IMR-90 (cell line): Measurements from ENCODE around the gene CCDC83. TPM values are rescaled to one million over a fixed set of nuclear protein-coding genes. Genes with fewer than 3 reads are reported as not detected.
A peak's percentile ranks its signal among the peaks of the same experiment; 100 is the strongest.

Source experiments
- ATAC-seq: fragments of 200-7000 bp; cut with Tn5 transposase; 2 replicates; pipeline ENCODE4 v1.9.1; 2020; ENCODE audit warnings: low read depth, mild to moderate bottlenecking, moderate library complexity
- BruUV-seq: library from RNA; stranded (reverse); fragments of 400-500 nt; replicated peaks from 2 replicates; lab custom pipeline; 2021; lab: Mats Ljungman, UMichigan
- CTCF ChIA-PET: fragments of 300-600 bp; formaldehyde crosslinking; extraction: SDS; loops from one replicate; lab custom pipeline; 2021; ENCODE audit warnings: antibody characterized with exemption; lab: Yijun Ruan, JAX
- POLR2A ChIA-PET: fragments of 300-600 bp; sonication (Branson Sonifier 250); formaldehyde crosslinking; loops from one replicate; lab custom pipeline; 2022; ENCODE audit warnings: antibody characterized with exemption; ENCODE audit not compliant: unreplicated experiment; lab: Charles Lee
- DNase-seq: peaks from one replicate; pipeline ENCODE4 v3.0.0; 2013
- H2AFZ ChIP-seq: replicated peaks from 2 replicates; pipeline ENCODE3; 2013; ENCODE audit warnings: low read length, mild to moderate bottlenecking; ENCODE audit not compliant: poor library complexity
- H2AK5ac ChIP-seq: 2 replicates; pipeline ENCODE4 v1.6.1; 2013; ENCODE audit warnings: low read depth, low read length, inconsistent platforms
- H2AK9ac ChIP-seq: replicated peaks from 2 replicates; pipeline ENCODE3; 2013; ENCODE audit warnings: mild to moderate bottlenecking, low read depth, low read length, moderate library complexity; ENCODE audit not compliant: poor library complexity
- H2BK120ac ChIP-seq: 2 replicates; pipeline ENCODE4 v1.6.1; 2013; ENCODE audit warnings: low read depth, low read length, inconsistent platforms
- H2BK15ac ChIP-seq: 3 replicates; pipeline ENCODE4 v1.6.1; 2013; ENCODE audit warnings: low read depth, low read length, inconsistent platforms
- H2BK20ac ChIP-seq: 2 replicates; pipeline ENCODE4 v1.6.1; 2013; ENCODE audit warnings: low read depth, mild to moderate bottlenecking, inconsistent platforms, low read length, moderate library complexity
- H2BK5ac ChIP-seq: 2 replicates; pipeline ENCODE4 v1.6.1; 2013; ENCODE audit warnings: mild to moderate bottlenecking, low read depth, low read length, inconsistent platforms; ENCODE audit not compliant: poor library complexity, severe bottlenecking
- H3K14ac ChIP-seq: replicated peaks from 2 replicates; pipeline ENCODE4 v1.6.1; 2013; ENCODE audit warnings: low read depth, low read length, inconsistent platforms
- H3K18ac ChIP-seq: 2 replicates; pipeline ENCODE4 v1.6.1; 2013; ENCODE audit warnings: low read depth, low read length, control low read depth
- H3K23ac ChIP-seq: 2 replicates; pipeline ENCODE4 v1.6.1; 2013; ENCODE audit warnings: low read depth, low read length, inconsistent platforms
- H3K27ac ChIP-seq: 2 replicates; pipeline ENCODE4 v1.5.1; 2013; ENCODE audit warnings: mild to moderate bottlenecking, control low read depth, low read length; ENCODE audit not compliant: insufficient read depth
- H3K27me3 ChIP-seq: 2 replicates; pipeline ENCODE4 v1.6.1; 2013; ENCODE audit warnings: low read length; ENCODE audit not compliant: control insufficient read depth, insufficient read depth
- H3K36me3 ChIP-seq: 2 replicates; pipeline ENCODE4 v1.6.1; 2013; ENCODE audit warnings: low read length, mixed read lengths; ENCODE audit not compliant: control insufficient read depth, insufficient read depth
- H3K4ac ChIP-seq: 2 replicates; pipeline ENCODE4 v1.6.1; 2013; ENCODE audit warnings: low read depth, low read length, inconsistent platforms
- H3K4me1 ChIP-seq: 2 replicates; pipeline ENCODE4 v1.6.1; 2013; ENCODE audit warnings: low read length, mixed read lengths; ENCODE audit not compliant: control insufficient read depth, insufficient read depth
- H3K4me2 ChIP-seq: 2 replicates; pipeline ENCODE4 v1.6.1; 2013; ENCODE audit warnings: low read depth, mild to moderate bottlenecking, control low read depth, low read length, moderate library complexity
- H3K4me3 ChIP-seq: 2 replicates; pipeline ENCODE4 v1.5.1; 2013; ENCODE audit warnings: low read depth, mild to moderate bottlenecking, control low read depth, low read length, moderate library complexity; ENCODE audit not compliant: insufficient read depth
- H3K56ac ChIP-seq: 2 replicates; pipeline ENCODE4 v1.6.1; 2013; ENCODE audit warnings: low read length, inconsistent platforms; ENCODE audit not compliant: insufficient read depth; ENCODE audit errors: extremely low read depth
- H3K79me1 ChIP-seq, 2 experiments: 2 replicates each; pipeline ENCODE4 v1.6.1; 2013; ENCODE audit warnings: low read length in 2 of 2, inconsistent platforms in 1 of 2, low read depth in 1 of 2
- H3K9ac ChIP-seq: 2 replicates; pipeline ENCODE4 v1.6.1; 2013; ENCODE audit warnings: low read depth, low read length, control low read depth
- H3K9me1 ChIP-seq: 2 replicates; pipeline ENCODE4 v1.6.1; 2013; ENCODE audit warnings: low read length, inconsistent platforms; ENCODE audit not compliant: insufficient read depth
- H3K9me3 ChIP-seq: 2 replicates; pipeline ENCODE4 v1.6.1; 2013; ENCODE audit warnings: low read length; ENCODE audit not compliant: control insufficient read depth, insufficient read depth
- H4K20me1 ChIP-seq: 2 replicates; pipeline ENCODE4 v1.6.1; 2013; ENCODE audit warnings: low read length, inconsistent platforms; ENCODE audit not compliant: insufficient read depth
- H4K5ac ChIP-seq: 2 replicates; pipeline ENCODE4 v1.6.1; 2013; ENCODE audit warnings: mild to moderate bottlenecking, low read depth, low read length, control low read depth
- H4K8ac ChIP-seq, 2 experiments: 2 replicates each; pipeline ENCODE4 v1.6.1; 2013; ENCODE audit warnings: low read depth in 2 of 2, low read length in 2 of 2, control low read depth in 1 of 2, inconsistent platforms in 1 of 2
- H4K91ac ChIP-seq: 2 replicates; pipeline ENCODE4 v1.6.1; 2013; ENCODE audit warnings: low read depth, low read length, inconsistent platforms; ENCODE audit not compliant: insufficient read depth
- BHLHE40 ChIP-seq: fragments of 150-350 bp; IDR thresholded peaks from 2 replicates; pipeline ENCODE4 v1.6.1; 2016; ENCODE audit warnings: mild to moderate bottlenecking, low read depth, low read length
- CEBPB ChIP-seq: IDR thresholded peaks from 2 replicates; pipeline ENCODE4 v1.6.1; 2012; ENCODE audit warnings: low read depth, low read length, improper control_type of control experiment
- CHD1 ChIP-seq: IDR thresholded peaks from 2 replicates; pipeline ENCODE4 v1.6.1; 2012; ENCODE audit warnings: low read depth, low read length, improper control_type of control experiment
- CTCF ChIP-seq: conservative IDR thresholded peaks from 2 replicates; pipeline ENCODE4 v1.5.1; 2012; ENCODE audit warnings: mild to moderate bottlenecking, low read depth, low read length, improper control_type of control experiment
- FOS ChIP-seq: fragments of 150-350 bp; IDR thresholded peaks from 2 replicates; pipeline ENCODE4 v1.6.1; 2016; ENCODE audit warnings: low read depth, low read length
- MAFK ChIP-seq: IDR thresholded peaks from 2 replicates; pipeline ENCODE4 v1.6.1; 2012; ENCODE audit warnings: low read depth, low read length, improper control_type of control experiment
- MXI1 ChIP-seq: IDR thresholded peaks from 2 replicates; pipeline ENCODE4 v1.6.1; 2012; ENCODE audit warnings: low read depth, mild to moderate bottlenecking, low read length, moderate library complexity, borderline replicate concordance
- NFE2L2 ChIP-seq: fragments of 150-350 bp; IDR thresholded peaks from 2 replicates; pipeline ENCODE4 v1.6.1; 2016; ENCODE audit warnings: low read depth, mild to moderate bottlenecking, low read length
- POLR2A ChIP-seq: IDR thresholded peaks from 2 replicates; pipeline ENCODE4 v1.6.1; 2012; ENCODE audit warnings: mild to moderate bottlenecking, low read depth, low read length
- SMC3 ChIP-seq: fragments of 150-350 bp; IDR thresholded peaks from 2 replicates; pipeline ENCODE4 v1.6.1; 2016; ENCODE audit warnings: low read depth, mild to moderate bottlenecking, antibody characterized with exemption, low read length, moderate library complexity
- WGBS, 2 experiments: methylation state at CpG; one replicate each; pipeline versions ENCODE4 v1.1.5 to v1.1.7; 2013; ENCODE audit warnings: missing lambda C conversion rate in 2 of 2; ENCODE audit not compliant: insufficient read length in 1 of 2; ENCODE audit errors: extremely low coverage in 2 of 2; 5-methylcytosine and 5-hydroxymethylcytosine counted together
- dilution Hi-C: fragments of 300-500 bp; cut with HindIII; formaldehyde crosslinking; loops from one replicate; pipeline ENCODE4 v1.14.3; 2018; ENCODE audit warnings: low sequenced_read_pairs; ENCODE audit not compliant: unreplicated experiment
- in situ Hi-C: fragments of 300-500 bp; cut with MboI; formaldehyde crosslinking; loops from 3 replicates; pipeline ENCODE4 v1.14.3; 2019; ENCODE audit warnings: low sequenced_read_pairs, inconsistent platforms, mixed read lengths
- intact Hi-C: fragments of 100-400 bp; cut with micrococcal nuclease; formaldehyde crosslinking; loops from 2 replicates; pipeline ENCODE4 v1.10.0; 2022
- polyA plus RNA-seq, 3 experiments: library from polyadenylated mRNA; depleted of rRNA; stranded (reverse); fragments of >200 nt; gene quantifications; 2 replicates each; pipeline ENCODE4 v1.2.3, GENCODE V29; 2012; ENCODE audit warnings: low replicate concordance in 1 of 3
- total RNA-seq: library from RNA; depleted of rRNA; stranded (reverse); fragments of >200 nt; gene quantifications from 2 replicates; pipeline ENCODE4 v1.2.3, GENCODE V29; 2012
- TF ChIP-seq, protein P1 (sequence below): fragments of 150-350 bp; IDR thresholded peaks from 2 replicates; pipeline ENCODE4 v1.6.1; 2017; ENCODE audit warnings: mild to moderate bottlenecking, antibody characterized with exemption, low read length, low read depth
- TF ChIP-seq, protein P2 (sequence below): fragments of 150-350 bp; IDR thresholded peaks from 2 replicates; pipeline ENCODE4 v1.6.1; 2016; ENCODE audit warnings: low read depth, mild to moderate bottlenecking, low read length, moderate library complexity, borderline replicate concordance

CCDC83 gene
- total and polyA plus RNA-seq, 2 of the 4 experiments (the other 2 are of a cell fraction) = not detected

DNA sequence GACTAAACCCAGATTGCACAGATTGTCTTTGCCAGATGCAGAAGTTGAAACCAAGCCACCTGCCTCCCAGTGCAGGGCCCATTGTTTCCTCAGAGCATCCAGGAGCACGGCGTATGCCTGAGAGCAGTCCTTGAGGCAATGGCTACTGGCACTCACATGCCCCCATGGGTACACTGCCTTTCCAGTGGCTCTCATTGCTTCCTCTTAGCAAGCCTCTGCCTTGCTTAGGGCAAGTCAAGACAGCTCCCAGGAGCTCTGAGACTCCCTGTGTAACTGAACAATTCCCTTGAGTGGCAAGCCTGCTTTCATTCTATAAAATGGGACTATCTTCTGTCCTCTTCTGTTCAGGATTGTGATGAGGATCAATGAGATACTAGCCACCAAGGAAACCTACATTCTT lies 48.3 kb upstream of the CCDC83 start:
- Histone ChIP-seq H3K9ac (no peak overlapping the region; the same call in 1 of the 2 replicates), H3K4me1 (peaks cover 10% of the 10 kb centered on the region), H4K91ac (peak overlapping the region; percentile 14; the same call in 1 of the 2 replicates), H3K4me3 (no peak overlapping the region), H3K79me1 (peaks cover 22 to 42% of the 10 kb centered on the region in 2 experiments), H4K20me1 (no peaks in the 10 kb centered on the region), H3K14ac (peak overlapping the region; percentile 64; the same call in 1 of the 2 replicates), H3K36me3 (no peaks in the 10 kb centered on the region), H3K27ac (peak overlapping the region; percentile 52; the same call in 1 of the 2 replicates), H2AFZ (no peak overlapping the region), H2BK120ac (peak overlapping the region; percentile 67), H4K8ac (peak overlapping the region in 1 of 2 experiments; percentile 70; a peak in 2 of 4 replicates), H2BK5ac (peak overlapping the region; percentile 47), H3K18ac (peak overlapping the region; percentile 78), H3K23ac (peak overlapping the region; percentile 61), H2BK15ac (0 out of 3 replicates have a peak overlapping the region, but pooled peaks have one; percentile 25), H2AK5ac (peak overlapping the region; percentile 68), H4K5ac (peak overlapping the region; percentile 58), H3K56ac (no peak overlapping the region), H3K4me2 (no peak overlapping the region), H3K9me1 (peaks cover 8% of the 10 kb centered on the region; the same call in 1 of the 2 replicates), H3K27me3 (no peaks in the 10 kb centered on the region), H2BK20ac (peak overlapping the region; percentile 60), H3K9me3 (no peaks in the 10 kb centered on the region), H3K4ac (peak overlapping the region; percentile 47), H2AK9ac (peak overlapping the region; percentile 56)
- no TSS peak for BruUV-seq
- CTCF ChIA-PET = no interaction called here
- DNase-seq (no peak), ATAC-seq (no peak)
- WGBS, 2 experiments = 100% methylated on average over 2 of the region's 2 CpGs; no CpG with 5 or more reads in 1 of the 2 experiments
- POLR2A ChIA-PET = no interaction called here
- TF ChIP-seq, protein P1, sequence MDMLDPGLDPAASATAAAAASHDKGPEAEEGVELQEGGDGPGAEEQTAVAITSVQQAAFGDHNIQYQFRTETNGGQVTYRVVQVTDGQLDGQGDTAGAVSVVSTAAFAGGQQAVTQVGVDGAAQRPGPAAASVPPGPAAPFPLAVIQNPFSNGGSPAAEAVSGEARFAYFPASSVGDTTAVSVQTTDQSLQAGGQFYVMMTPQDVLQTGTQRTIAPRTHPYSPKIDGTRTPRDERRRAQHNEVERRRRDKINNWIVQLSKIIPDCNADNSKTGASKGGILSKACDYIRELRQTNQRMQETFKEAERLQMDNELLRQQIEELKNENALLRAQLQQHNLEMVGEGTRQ = no peak
- TF ChIP-seq SMC3 = no peak
- TF ChIP-seq BHLHE40 = no peak
- no peak for TF ChIP-seq POLR2A
- TF ChIP-seq CTCF = no peak
- TF ChIP-seq, protein P2, sequence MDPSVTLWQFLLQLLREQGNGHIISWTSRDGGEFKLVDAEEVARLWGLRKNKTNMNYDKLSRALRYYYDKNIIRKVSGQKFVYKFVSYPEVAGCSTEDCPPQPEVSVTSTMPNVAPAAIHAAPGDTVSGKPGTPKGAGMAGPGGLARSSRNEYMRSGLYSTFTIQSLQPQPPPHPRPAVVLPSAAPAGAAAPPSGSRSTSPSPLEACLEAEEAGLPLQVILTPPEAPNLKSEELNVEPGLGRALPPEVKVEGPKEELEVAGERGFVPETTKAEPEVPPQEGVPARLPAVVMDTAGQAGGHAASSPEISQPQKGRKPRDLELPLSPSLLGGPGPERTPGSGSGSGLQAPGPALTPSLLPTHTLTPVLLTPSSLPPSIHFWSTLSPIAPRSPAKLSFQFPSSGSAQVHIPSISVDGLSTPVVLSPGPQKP = no peak
- no peak for TF ChIP-seq CHD1
- no peak for TF ChIP-seq FOS
- TF ChIP-seq MXI1 = no peak
- no peak for TF ChIP-seq NFE2L2
- no peak for TF ChIP-seq CEBPB
- no peak for TF ChIP-seq MAFK
- dilution Hi-C loops = no loop called here
- intact Hi-C loops = no loop called here
- in situ Hi-C loops = no loop called here
